ENCODE measurements around the gene OR2A7.
"Not testable (repeated sequence)": the region's sequence is repeated elsewhere in the genome, so short reads cannot be mapped to it uniquely, and the experiment has no call there.

GRCh38 chr7:144292384-144293161 is 28.0 kb upstream of the OR2A7 start:
- not testable (repeated sequence) for TF ChIP-seq TAF1 (IDR thresholded peaks at IDR 0.05; ENCODE audit: low read depth, low read length); CTCF (IDR thresholded peaks at IDR 0.05; ENCODE audit: control extremely low read depth in 1 of 3, insufficient read depth in 1 of 3, low read depth in 1 of 3, low read length in 3 of 3); EZH2 (IDR thresholded peaks at IDR 0.05; ENCODE audit: low read depth, low read length, severe bottlenecking); SAP30 (IDR thresholded peaks at IDR 0.05; ENCODE audit: insufficient read depth, insufficient replicate concordance, low read length); EP300 (IDR thresholded peaks at IDR 0.05; ENCODE audit: borderline replicate concordance in 1 of 2, low read depth in 2 of 2, low read length in 2 of 2); POLR2AphosphoS5 (IDR thresholded peaks at IDR 0.05; ENCODE audit: low read depth, low read length); RNF2 (IDR thresholded peaks at IDR 0.05; ENCODE audit: borderline replicate concordance, low read depth, low read length, missing control alignments, poor library complexity, severe bottlenecking); ZNF274 (IDR thresholded peaks at IDR 0.05; ENCODE audit: borderline replicate concordance, extremely low read depth, low read length); TEAD4 (IDR thresholded peaks at IDR 0.05; ENCODE audit: low read depth, low read length); TCF12 (IDR thresholded peaks at IDR 0.05; ENCODE audit: low read depth, low read length)

Measured in H1 (cell line).